Osteoblast (primary cell): ENCODE data around the gene VTI1A. TPM values are rescaled to one million over a fixed set of nuclear protein-coding genes. Genes with fewer than 3 reads are reported as not detected.

Source experiments
- DNase-seq: peaks from one replicate; pipeline ENCODE4 v3.0.0; 2011; ENCODE audit warnings: low spot score, mixed read lengths; ENCODE audit not compliant: insufficient read length; ENCODE audit errors: missing footprints
- H2AFZ ChIP-seq: 2 replicates; pipeline ENCODE4 v1.6.0; 2011; ENCODE audit warnings: mild to moderate bottlenecking, low read length
- H3K27ac ChIP-seq: 2 replicates; pipeline ENCODE4 v1.5.1; 2011; ENCODE audit warnings: mild to moderate bottlenecking, low read depth, low read length, moderate library complexity
- H3K27me3 ChIP-seq: 2 replicates; pipeline ENCODE4 v1.6.0; 2012; ENCODE audit warnings: mild to moderate bottlenecking, control low read depth, inconsistent platforms, low read length, moderate library complexity; ENCODE audit not compliant: insufficient read depth
- H3K36me3 ChIP-seq: 2 replicates; pipeline ENCODE4 v1.5.1; 2011; ENCODE audit warnings: mild to moderate bottlenecking, low read length, control low read depth, moderate library complexity; ENCODE audit not compliant: insufficient read depth
- H3K4me1 ChIP-seq: 2 replicates; pipeline ENCODE4 v1.5.1; 2011; ENCODE audit warnings: mild to moderate bottlenecking, low read length, control low read depth, moderate library complexity; ENCODE audit not compliant: insufficient read depth
- H3K4me2 ChIP-seq: 2 replicates; pipeline ENCODE4 v1.6.0; 2011; ENCODE audit warnings: mild to moderate bottlenecking, low read length; ENCODE audit not compliant: insufficient read depth
- H3K4me3 ChIP-seq: fragments of 200-600 bp; sonication (generic); 3 replicates; pipeline ENCODE4 v1.5.1; 2012; ENCODE audit warnings: mild to moderate bottlenecking, low read length, inconsistent platforms; ENCODE audit not compliant: insufficient read depth
- H3K79me2 ChIP-seq: 2 replicates; pipeline ENCODE4 v1.6.0; 2012; ENCODE audit warnings: mild to moderate bottlenecking, low read length, control low read depth, inconsistent platforms; ENCODE audit not compliant: insufficient read depth
- H3K9me3 ChIP-seq: 2 replicates; pipeline ENCODE4 v1.5.1; 2011; ENCODE audit warnings: low read depth, low read length, control low read depth
- H4K20me1 ChIP-seq: 2 replicates; pipeline ENCODE4 v1.6.0; 2012; ENCODE audit warnings: mild to moderate bottlenecking, low read length, control low read depth; ENCODE audit not compliant: insufficient read depth
- CTCF ChIP-seq: IDR thresholded peaks from 2 replicates; pipeline ENCODE4 v1.5.1; 2011; ENCODE audit warnings: mild to moderate bottlenecking, low read depth, low read length, moderate library complexity; ENCODE audit errors: extremely low read depth
- total RNA-seq: library from RNA; depleted of rRNA; stranded (reverse); fragments of >200 nt; gene quantifications from 2 replicates; pipeline ENCODE4 v1.2.3, GENCODE V29; 2012

Gene VTI1A
- total RNA-seq, 1 donor: 34.7 TPM

- Histone ChIP-seq H2AFZ (no peak overlapping the region), H3K9me3 (no peaks in the 10 kb centered on the region), H3K27ac (no peak overlapping the region), H3K27me3 (no peaks in the 10 kb centered on the region), H3K4me3 (no peak overlapping the region), H3K4me2 (no peak overlapping the region), H3K79me2 (no peaks in the 10 kb centered on the region), H4K20me1 (peaks cover 4% of the 10 kb centered on the region), H3K36me3 (no peaks in the 10 kb centered on the region), H3K4me1 (no peaks in the 10 kb centered on the region)
- DNase-seq: no peak
- no peak for TF ChIP-seq CTCF
Measured at GRCh38 chr10:112502536-112502935, 55.5 kb downstream of the VTI1A start.

DNA sequence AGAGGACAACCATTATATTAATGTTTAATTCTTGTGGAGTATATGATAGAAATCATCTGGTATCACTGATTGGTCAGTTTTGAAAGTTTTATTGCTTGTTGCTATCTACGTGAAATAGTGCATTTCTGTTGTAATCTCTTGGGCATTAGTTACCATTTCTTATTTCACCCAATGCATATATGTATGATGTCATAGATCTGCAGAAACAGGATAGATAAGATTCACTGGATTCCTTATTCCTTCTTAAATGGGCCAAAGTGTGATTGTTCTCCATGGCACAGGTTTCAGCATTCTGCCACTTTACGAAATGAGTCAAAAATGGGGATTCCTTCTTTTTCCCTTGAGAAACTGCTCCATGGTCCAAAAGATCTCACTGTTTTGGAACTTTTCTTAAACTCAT, 56.6 kb downstream of the VTI1A start:
- Histone ChIP-seq H4K20me1 (peaks cover 5% of the 10 kb centered on the region), H3K27ac (no peak overlapping the region), H3K36me3 (no peaks in the 10 kb centered on the region), H3K4me2 (no peak overlapping the region), H3K4me1 (no peaks in the 10 kb centered on the region), H3K79me2 (no peaks in the 10 kb centered on the region), H2AFZ (no peak overlapping the region), H3K4me3 (no peak overlapping the region), H3K27me3 (no peaks in the 10 kb centered on the region), H3K9me3 (no peaks in the 10 kb centered on the region)
- TF ChIP-seq CTCF: no peak
- no peak for DNase-seq

- Histone ChIP-seq H3K9me3 (no peaks in the 10 kb centered on the region), H4K20me1 (peaks cover 5% of the 10 kb centered on the region), H3K27me3 (no peaks in the 10 kb centered on the region), H3K36me3 (no peaks in the 10 kb centered on the region), H2AFZ (no peak overlapping the region), H3K4me2 (no peak overlapping the region), H3K4me3 (no peak overlapping the region), H3K79me2 (no peaks in the 10 kb centered on the region), H3K27ac (no peak overlapping the region), H3K4me1 (no peaks in the 10 kb centered on the region)
- TF ChIP-seq CTCF: no peak
- no peak for DNase-seq
Measured at GRCh38 chr10:112507046-112507445, 60.0 kb downstream of the VTI1A start.

GRCh38 chr10:112507988-112508387, 61.0 kb downstream of the VTI1A start:
- H3K9me3 ChIP-seq: no peaks in the 10 kb centered on the region
- H3K36me3 ChIP-seq: no peaks in the 10 kb centered on the region
- TF ChIP-seq CTCF: no peak
- no peaks in the 10 kb centered on the region for H3K4me1 ChIP-seq
- H3K79me2 ChIP-seq: no peaks in the 10 kb centered on the region
- no peaks in the 10 kb centered on the region for H3K27me3 ChIP-seq
- H4K20me1 ChIP-seq: peaks cover 5% of the 10 kb centered on the region
- no peak overlapping the region for H2AFZ ChIP-seq
- DNase-seq: no peak
- no peak overlapping the region for H3K27ac ChIP-seq
- no peak overlapping the region for H3K4me2 ChIP-seq
- no peak overlapping the region for H3K4me3 ChIP-seq
